ENCODE data around the gene TAF1C.
"Not testable (repeated sequence)": the region's sequence is repeated elsewhere in the genome, so short reads cannot be mapped to it uniquely, and the experiment has no call there.

Gene TAF1C

GRCh38 chr16:84209989-84210388, 23.1 kb upstream of the TAF1C start:
- DNase-seq (ENCODE audit: low read depth in 1 of 2, low spot score in 1 of 2) = no peak

GRCh38 chr16:84207879-84208278, 21.0 kb upstream of the TAF1C start:
- DNase-seq (ENCODE audit: low read depth in 1 of 2, low spot score in 1 of 2) = no peak

GRCh38 chr16:84207251-84207650, 20.4 kb upstream of the TAF1C start:
- no peak for DNase-seq (ENCODE audit: low read depth in 1 of 2, low spot score in 1 of 2)

- DNase-seq (ENCODE audit: low read depth in 1 of 2, low spot score in 1 of 2) = no peak
These were observed 19.3 kb upstream of the TAF1C start for GRCh38 chr16:84205976-84206691.

GRCh38 chr16:84205123-84205522, 18.3 kb upstream of the TAF1C start:
- DNase-seq (ENCODE audit: low read depth in 1 of 2, low spot score in 1 of 2) = not testable (repeated sequence)

GRCh38 chr16:84204551-84204950, 17.7 kb upstream of the TAF1C start:
- DNase-seq (ENCODE audit: low read depth in 1 of 2, low spot score in 1 of 2) = not testable (repeated sequence)

GRCh38 chr16:84199861-84200260, 13.0 kb upstream of the TAF1C start:
- DNase-seq (ENCODE audit: low read depth in 1 of 2, low spot score in 1 of 2) = no peak

- no peak for DNase-seq (ENCODE audit: low read depth in 1 of 2, low spot score in 1 of 2)
These were observed 12.2 kb upstream of the TAF1C start for GRCh38 chr16:84199097-84199496.

- no peak for DNase-seq (ENCODE audit: low read depth in 1 of 2, low spot score in 1 of 2)
These were observed 11.5 kb upstream of the TAF1C start for GRCh38 chr16:84198401-84198800.

- DNase-seq (ENCODE audit: low read depth in 1 of 2, low spot score in 1 of 2) = no peak
These were observed 10.7 kb upstream of the TAF1C start for GRCh38 chr16:84197466-84198128.

GRCh38 chr16:84196727-84197394, 10.0 kb upstream of the TAF1C start:
- no peak for DNase-seq (ENCODE audit: low read depth in 1 of 2, low spot score in 1 of 2)

GRCh38 chr16:84196101-84196500, 9.2 kb upstream of the TAF1C start:
- no peak for DNase-seq (ENCODE audit: low read depth in 1 of 2, low spot score in 1 of 2)

- no peak for DNase-seq (ENCODE audit: low read depth in 1 of 2, low spot score in 1 of 2)
These were observed 8.6 kb upstream of the TAF1C start for GRCh38 chr16:84195201-84196093.

- no peak for DNase-seq (ENCODE audit: low read depth in 1 of 2, low spot score in 1 of 2)
These were observed 7.8 kb upstream of the TAF1C start for GRCh38 chr16:84194470-84195200.

- DNase-seq (ENCODE audit: low read depth in 1 of 2, low spot score in 1 of 2) = no peak
These were observed 7.2 kb upstream of the TAF1C start for GRCh38 chr16:84194018-84194417.

- DNase-seq (ENCODE audit: low read depth in 1 of 2, low spot score in 1 of 2) = no peak
These were observed 6.6 kb upstream of the TAF1C start for GRCh38 chr16:84193480-84193879.

- no peak for DNase-seq (ENCODE audit: low read depth in 1 of 2, low spot score in 1 of 2)
These were observed 4.6 kb upstream of the TAF1C start for GRCh38 chr16:84191466-84191865.

GRCh38 chr16:84190731-84191388, 4.0 kb upstream of the TAF1C start, which contains the start of gene ADAD2:
Gene ADAD2 (plus strand): TSS chr16:84191157. CDS start chr16:84191231, 74 bp downstream.
- DNase-seq (ENCODE audit: low read depth in 1 of 2, low spot score in 1 of 2) = no peak

GRCh38 chr16:84184775-84185174, 2.1 kb downstream of the TAF1C start:
- no peak for DNase-seq (ENCODE audit: low read depth in 1 of 2, low spot score in 1 of 2)

Measured in activated T-helper 1 cell treated with anti-CD3 and anti-CD28 coated beads, Interleukin-2, amount 50 U/mL, for 16 hours (primary cell).